GM12891 (cell line): ENCODE results near the gene KLHL26.
A peak's percentile ranks its signal among the peaks of the same experiment; 100 is the strongest.

Experiments
- DNase-seq: peaks from one replicate; pipeline ENCODE4 v3.0.0; 2011; ENCODE audit warnings: low spot score; ENCODE audit not compliant: insufficient read length
- FAIRE-seq: peaks from 2 replicates; lab custom pipeline; 2011; peaks lifted over from hg19 to GRCh38; lab: Jason Lieb, UNC
- PAX5 ChIP-seq: IDR thresholded peaks from 2 replicates; pipeline ENCODE4 v1.6.1; 2011; ENCODE audit warnings: low read length, moderate library complexity, mild to moderate bottlenecking; ENCODE audit not compliant: insufficient read depth, severe bottlenecking
- POLR2A ChIP-seq: IDR thresholded peaks from 2 replicates; pipeline ENCODE4 v1.6.1; 2011; ENCODE audit warnings: low read depth, low read length, control low read depth
- POLR2AphosphoS5 ChIP-seq: IDR thresholded peaks from 2 replicates; pipeline ENCODE4 v1.6.1; 2011; ENCODE audit warnings: low read depth, low read length, control low read depth
- POU2F2 ChIP-seq: IDR thresholded peaks from 2 replicates; pipeline ENCODE4 v1.6.1; 2011; ENCODE audit warnings: low read depth, mild to moderate bottlenecking, control low read depth, low read length, moderate library complexity
- SPI1 ChIP-seq: IDR thresholded peaks from 2 replicates; pipeline ENCODE4 v1.6.1; 2011; ENCODE audit warnings: low read depth, low read length, control low read depth
- TAF1 ChIP-seq: IDR thresholded peaks from 2 replicates; pipeline ENCODE4 v1.6.1; 2011; ENCODE audit warnings: low read depth, low read length, control low read depth

Gene KLHL26

GRCh38 chr19:18608102-18608804 lies 28.6 kb upstream of the KLHL26 start:
- FAIRE-seq, result no peak
- TF ChIP-seq TAF1 (no peak), SPI1 (no peak), PAX5 (no peak), POU2F2 (no peak), POLR2AphosphoS5 (no peak), POLR2A (no peak)
- no peak for DNase-seq

GRCh38 chr19:18608805-18609716 lies 27.8 kb upstream of the KLHL26 start:
- DNase-seq, result no peak
- no peak for TF ChIP-seq PAX5
- TF ChIP-seq SPI1, result no peak

GRCh38 chr19:18609717-18610051 lies 27.1 kb upstream of the KLHL26 start:
- no peak for FAIRE-seq

More at GRCh38 chr19:18608805-18609716, 27.8 kb upstream of the KLHL26 start:
- no peak for FAIRE-seq

GRCh38 chr19:18610245-18610555 lies 26.6 kb upstream of the KLHL26 start:
- no peak for DNase-seq
- FAIRE-seq, result no peak
- TF ChIP-seq PAX5, result no peak
- TF ChIP-seq POLR2A, result no peak
- no peak for TF ChIP-seq TAF1
- no peak for TF ChIP-seq SPI1
- TF ChIP-seq POLR2AphosphoS5, result no peak
- no peak for TF ChIP-seq POU2F2

More at GRCh38 chr19:18609717-18610051, 27.1 kb upstream of the KLHL26 start:
- TF ChIP-seq SPI1 (no peak), TAF1 (no peak), POLR2AphosphoS5 (no peak), POLR2A (no peak), POU2F2 (no peak), PAX5 (no peak)
- DNase-seq, result no peak

GRCh38 chr19:18610556-18611326 lies 26.1 kb upstream of the KLHL26 start:
- FAIRE-seq (no peak), DNase-seq (no peak)
- TF ChIP-seq POLR2A (no peak), SPI1 (no peak), POU2F2 (no peak), PAX5 (no peak), TAF1 (no peak)

GRCh38 chr19:18611327-18612050 lies 25.3 kb upstream of the KLHL26 start:
- DNase-seq (no peak), FAIRE-seq (no peak)
- TF ChIP-seq TAF1 (no peak), POU2F2 (no peak), PAX5 (no peak), POLR2AphosphoS5 (no peak), SPI1 (no peak), POLR2A (no peak)

- no peak for DNase-seq
- peak; percentile 5 for FAIRE-seq
- no peak for TF ChIP-seq POLR2AphosphoS5
- TF ChIP-seq SPI1, result no peak
- no peak for TF ChIP-seq POU2F2
- no peak for TF ChIP-seq POLR2A
- no peak for TF ChIP-seq TAF1
- TF ChIP-seq PAX5, result no peak
Measured at GRCh38 chr19:18612051-18612771, 24.6 kb upstream of the KLHL26 start.

- TF ChIP-seq TAF1 (no peak), PAX5 (no peak), POU2F2 (no peak), POLR2AphosphoS5 (no peak), SPI1 (no peak), POLR2A (no peak)
- FAIRE-seq, result no peak
- DNase-seq, result no peak
Measured at GRCh38 chr19:18612772-18613588, 23.8 kb upstream of the KLHL26 start, which contains the start of gene TMEM59L. TSS of gene TMEM59L (plus strand) at chr19:18612870. CDS start at chr19:18612959, 89 bp downstream.
